Measurements from ENCODE around the gene SLC25A24.
"Not testable (repeated sequence)": the region's sequence is repeated elsewhere in the genome, so short reads cannot be mapped to it uniquely, and the experiment has no call there.

SLC25A24 gene

GRCh38 chr1:108193333-108193732, 6.8 kb downstream of the SLC25A24 start:
- DNase-seq = no peak

GRCh38 chr1:108192581-108192980, 7.6 kb downstream of the SLC25A24 start:
- DNase-seq = no peak

GRCh38 chr1:108190686-108191416, 9.3 kb downstream of the SLC25A24 start:
- no peak for DNase-seq

- DNase-seq = no peak
These were observed 10.0 kb downstream of the SLC25A24 start for GRCh38 chr1:108190001-108190634.

- DNase-seq = no peak
These were observed 11.3 kb downstream of the SLC25A24 start for GRCh38 chr1:108188801-108189200.

- no peak for DNase-seq
These were observed 17.0 kb downstream of the SLC25A24 start for GRCh38 chr1:108182959-108183700.

GRCh38 chr1:108179018-108179417, 21.1 kb downstream of the SLC25A24 start:
- no peak for DNase-seq

GRCh38 chr1:108162409-108162808, 37.7 kb downstream of the SLC25A24 start:
- DNase-seq = not testable (repeated sequence)

GRCh38 chr1:108159951-108160350, 40.2 kb downstream of the SLC25A24 start:
- DNase-seq = not testable (repeated sequence)

GRCh38 chr1:108158893-108159453, 41.2 kb downstream of the SLC25A24 start:
- no peak for DNase-seq

GRCh38 chr1:108154314-108154713, 45.8 kb downstream of the SLC25A24 start:
- DNase-seq = no peak

GRCh38 chr1:108152782-108153222, 47.3 kb downstream of the SLC25A24 start:
- no peak for DNase-seq

GRCh38 chr1:108151548-108151947, 48.6 kb downstream of the SLC25A24 start:
- DNase-seq = no peak

- no peak for DNase-seq
These were observed 50.2 kb downstream of the SLC25A24 start for GRCh38 chr1:108149796-108150467.

GRCh38 chr1:108144569-108144968, 55.6 kb downstream of the SLC25A24 start:
- not testable (repeated sequence) for DNase-seq

- no peak for DNase-seq
These were observed 57.3 kb downstream of the SLC25A24 start for GRCh38 chr1:108142773-108143394.

GRCh38 chr1:108142258-108142657, 57.9 kb downstream of the SLC25A24 start:
- no peak for DNase-seq

- no peak for DNase-seq
These were observed 58.5 kb downstream of the SLC25A24 start for GRCh38 chr1:108141621-108142020.

GRCh38 chr1:108140936-108141335, 59.2 kb downstream of the SLC25A24 start:
- DNase-seq = no peak

- no peak for DNase-seq
These were observed 60.0 kb downstream of the SLC25A24 start for GRCh38 chr1:108140177-108140576.

GRCh38 chr1:108139555-108139954, 60.6 kb downstream of the SLC25A24 start:
- not testable (repeated sequence) for DNase-seq

- DNase-seq = not testable (repeated sequence)
These were observed 67.0 kb downstream of the SLC25A24 start for GRCh38 chr1:108133148-108133547.
